ENCODE measurements around the gene GRAMD1A. TPM values are rescaled to one million over a fixed set of nuclear protein-coding genes. Genes with fewer than 3 reads are reported as not detected.
A peak's percentile ranks its signal among the peaks of the same experiment; 100 is the strongest.

The GRAMD1A gene
- total RNA-seq, 1 donor from 2014 or later, result 29.3 TPM

GRCh38 chr19:35066121-35066520, 66.0 kb downstream of the GRAMD1A start:
- FAIRE-seq (no peak), DNase-seq (ENCODE audit: low spot score in 2 of 2) (no peak)

- FAIRE-seq, result no peak
These were observed 66.8 kb downstream of the GRAMD1A start for GRCh38 chr19:35066691-35067563.

GRCh38 chr19:35068941-35069634, 69.0 kb downstream of the GRAMD1A start:
- DNase-seq (ENCODE audit: low spot score in 2 of 2) (no peak), FAIRE-seq (no peak)

More at GRCh38 chr19:35066691-35067563, 66.8 kb downstream of the GRAMD1A start:
- peak; percentile 75 to 85 for DNase-seq (ENCODE audit: low spot score in 2 of 2)

- FAIRE-seq (no peak), DNase-seq (ENCODE audit: low spot score in 2 of 2) (no peak)
These were observed 69.6 kb downstream of the GRAMD1A start for GRCh38 chr19:35069696-35070095.

- no peak for DNase-seq (ENCODE audit: low spot score in 2 of 2)
- no peak for FAIRE-seq
These were observed 70.3 kb downstream of the GRAMD1A start for GRCh38 chr19:35070471-35070870.

- FAIRE-seq (no peak), DNase-seq (ENCODE audit: low spot score in 2 of 2) (no peak)
These were observed 73.4 kb downstream of the GRAMD1A start for GRCh38 chr19:35073516-35073915.

- no peak for DNase-seq (ENCODE audit: low spot score in 2 of 2)
These were observed 73.8 kb downstream of the GRAMD1A start for GRCh38 chr19:35073941-35074340.

GRCh38 chr19:35074426-35075201, 74.5 kb downstream of the GRAMD1A start:
- DNase-seq (ENCODE audit: low spot score in 2 of 2), result no peak
- no peak for FAIRE-seq

More at GRCh38 chr19:35073941-35074340, 73.8 kb downstream of the GRAMD1A start:
- no peak for FAIRE-seq

- DNase-seq (ENCODE audit: low spot score in 2 of 2) (no peak), FAIRE-seq (no peak)
These were observed 75.3 kb downstream of the GRAMD1A start for GRCh38 chr19:35075202-35076025.

GRCh38 chr19:35076026-35076370, 75.9 kb downstream of the GRAMD1A start:
- no peak for FAIRE-seq
- no peak for DNase-seq (ENCODE audit: low spot score in 2 of 2)

Other genes starting within 250 kb of the GRAMD1A start
- 13.5 TPM for gene ZNF599, start 227.1 kb upstream of the GRAMD1A start, total RNA-seq
- 8.2 TPM for gene ZNF30, start 73.4 kb upstream of the GRAMD1A start, total RNA-seq
- gene ZNF792, start 36.1 kb upstream of the GRAMD1A start, total RNA-seq, result 13.9 TPM
- 0.82 TPM for gene SCN1B, start 30.1 kb downstream of the GRAMD1A start, total RNA-seq
- gene HPN, start 41.4 kb downstream of the GRAMD1A start, total RNA-seq, result not detected
- gene FXYD3, start 115.5 kb downstream of the GRAMD1A start, total RNA-seq, result not detected
- 9.0 TPM for gene LGI4, start 134.7 kb downstream of the GRAMD1A start, total RNA-seq
- not detected for gene FXYD1, start 138.5 kb downstream of the GRAMD1A start, total RNA-seq
- 10.6 TPM for gene FXYD7, start 142.9 kb downstream of the GRAMD1A start, total RNA-seq
- not detected for gene FXYD5, start 154.4 kb downstream of the GRAMD1A start, total RNA-seq
- not detected for gene FAM187B, start 228.4 kb downstream of the GRAMD1A start, total RNA-seq
- gene LSR, start 248.7 kb downstream of the GRAMD1A start, total RNA-seq, result 0.82 TPM